KMS-11 (cell line): ENCODE results near the gene CRABP1.

Experiments used
- H2AFZ ChIP-seq: fragments of 200-600 bp; sonication (generic); 2 replicates; pipeline ENCODE4 v1.6.1; 2016; ENCODE audit warnings: antibody characterized with exemption, mixed run types, low read depth
- H3K27ac ChIP-seq: fragments of 200-600 bp; sonication (generic); 2 replicates; pipeline ENCODE4 v1.6.1; 2016; ENCODE audit warnings: mild to moderate bottlenecking, mixed run types
- H3K27me3 ChIP-seq: fragments of 200-600 bp; sonication (generic); 2 replicates; pipeline ENCODE4 v1.6.1; 2017; ENCODE audit warnings: mild to moderate bottlenecking, low read depth, mixed run types, moderate library complexity; ENCODE audit not compliant: insufficient read depth
- H3K36me3 ChIP-seq: fragments of 200-600 bp; sonication (generic); 2 replicates; pipeline ENCODE4 v1.6.1; 2017; ENCODE audit warnings: mild to moderate bottlenecking, mixed run types; ENCODE audit not compliant: insufficient read depth
- H3K4me1 ChIP-seq: fragments of 200-600 bp; sonication (generic); 2 replicates; pipeline ENCODE4 v1.6.1; 2016; ENCODE audit warnings: mild to moderate bottlenecking, low read depth, mixed run types; ENCODE audit not compliant: poor library complexity, severe bottlenecking
- H3K4me2 ChIP-seq: fragments of 200-600 bp; sonication (generic); 2 replicates; pipeline ENCODE4 v1.7.0; 2016; ENCODE audit warnings: mild to moderate bottlenecking, mixed run types
- H3K4me3 ChIP-seq: fragments of 200-600 bp; sonication (generic); IDR thresholded peaks from 2 replicates; pipeline ENCODE4 v1.6.1; 2017; ENCODE audit warnings: low read depth, low read length, mixed read lengths; ENCODE audit not compliant: insufficient read depth
- H3K79me2 ChIP-seq: fragments of 200-600 bp; sonication (generic); 2 replicates; pipeline ENCODE4 v1.6.1; 2016; ENCODE audit warnings: low read depth, mixed run types; ENCODE audit not compliant: insufficient read depth
- H3K9ac ChIP-seq: fragments of 200-600 bp; sonication (generic); 2 replicates; pipeline ENCODE4 v1.6.1; 2016; ENCODE audit warnings: mild to moderate bottlenecking, mixed run types
- H4K20me1 ChIP-seq: fragments of 200-600 bp; sonication (generic); 2 replicates; pipeline ENCODE4 v1.6.1; 2016; ENCODE audit warnings: mild to moderate bottlenecking, mixed run types; ENCODE audit not compliant: insufficient read depth
- TF ChIP-seq, protein P1 (sequence below): fragments of 200-600 bp; sonication (generic); conservative IDR thresholded peaks from 2 replicates; pipeline ENCODE4 v1.6.1; 2017; ENCODE audit warnings: low read depth, mild to moderate bottlenecking, antibody characterized with exemption, low read length, moderate library complexity, mixed read lengths

The CRABP1 gene

DNA sequence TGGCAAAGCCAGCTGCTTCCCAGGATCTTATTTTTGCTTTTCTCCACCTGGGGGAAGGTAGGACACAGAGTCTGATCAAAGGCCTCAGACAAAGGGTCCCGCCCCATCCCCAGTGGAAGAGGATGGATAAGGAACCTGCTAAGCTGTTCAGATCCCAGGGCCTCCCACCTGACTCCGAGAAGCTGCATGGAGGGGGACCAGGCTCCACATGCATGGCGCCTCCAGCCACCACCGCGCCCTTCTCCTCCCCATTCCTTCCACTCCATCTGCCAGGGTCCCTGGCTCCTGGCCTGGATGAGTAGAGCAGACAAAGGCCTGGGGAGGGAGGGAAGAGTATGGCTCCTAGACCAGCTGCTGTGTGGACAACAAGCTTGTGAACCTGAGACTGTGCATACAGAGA lies 20.0 kb upstream of the CRABP1 start:
- no peak overlapping the region for H2AFZ ChIP-seq
- H3K79me2 ChIP-seq: no peaks in the 10 kb centered on the region
- H3K27me3 ChIP-seq: no peaks in the 10 kb centered on the region

DNA sequence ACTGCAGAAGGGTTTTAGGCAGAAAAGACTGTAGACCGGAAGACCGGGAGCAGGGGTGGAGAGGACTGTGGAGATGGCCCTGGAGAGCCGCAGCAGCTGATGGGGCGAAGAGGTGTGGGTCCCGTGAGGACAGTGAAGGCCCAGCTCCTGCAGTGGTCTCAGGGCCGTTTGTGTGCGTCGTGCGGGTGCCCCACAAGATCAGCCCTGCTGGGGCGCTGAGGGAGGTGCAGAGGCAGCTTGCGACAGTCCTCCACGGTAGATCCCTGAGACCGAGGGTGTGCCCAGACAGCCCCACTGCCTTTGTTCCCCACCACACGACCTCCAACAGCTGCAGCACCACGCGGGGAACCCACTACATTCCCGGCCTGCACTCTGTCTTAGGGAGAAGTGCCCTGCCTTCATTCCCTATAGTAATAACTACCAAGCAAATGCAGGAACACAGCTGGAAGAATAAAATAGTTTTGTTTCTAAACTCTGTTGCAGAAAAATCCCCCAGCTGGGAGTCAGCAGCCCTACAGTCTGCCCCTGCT lies 19.0 kb upstream of the CRABP1 start:
- Histone ChIP-seq H3K9ac (no peak overlapping the region), H3K27ac (no peak overlapping the region), H4K20me1 (no peaks in the 10 kb centered on the region), H3K36me3 (no peaks in the 10 kb centered on the region), H3K27me3 (no peaks in the 10 kb centered on the region), H3K4me3 (no peak overlapping the region), H3K4me2 (no peak overlapping the region), H2AFZ (no peak overlapping the region), H3K4me1 (no peaks in the 10 kb centered on the region), H3K79me2 (no peaks in the 10 kb centered on the region)
- TF ChIP-seq, protein P1, sequence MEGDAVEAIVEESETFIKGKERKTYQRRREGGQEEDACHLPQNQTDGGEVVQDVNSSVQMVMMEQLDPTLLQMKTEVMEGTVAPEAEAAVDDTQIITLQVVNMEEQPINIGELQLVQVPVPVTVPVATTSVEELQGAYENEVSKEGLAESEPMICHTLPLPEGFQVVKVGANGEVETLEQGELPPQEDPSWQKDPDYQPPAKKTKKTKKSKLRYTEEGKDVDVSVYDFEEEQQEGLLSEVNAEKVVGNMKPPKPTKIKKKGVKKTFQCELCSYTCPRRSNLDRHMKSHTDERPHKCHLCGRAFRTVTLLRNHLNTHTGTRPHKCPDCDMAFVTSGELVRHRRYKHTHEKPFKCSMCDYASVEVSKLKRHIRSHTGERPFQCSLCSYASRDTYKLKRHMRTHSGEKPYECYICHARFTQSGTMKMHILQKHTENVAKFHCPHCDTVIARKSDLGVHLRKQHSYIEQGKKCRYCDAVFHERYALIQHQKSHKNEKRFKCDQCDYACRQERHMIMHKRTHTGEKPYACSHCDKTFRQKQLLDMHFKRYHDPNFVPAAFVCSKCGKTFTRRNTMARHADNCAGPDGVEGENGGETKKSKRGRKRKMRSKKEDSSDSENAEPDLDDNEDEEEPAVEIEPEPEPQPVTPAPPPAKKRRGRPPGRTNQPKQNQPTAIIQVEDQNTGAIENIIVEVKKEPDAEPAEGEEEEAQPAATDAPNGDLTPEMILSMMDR: no peak

More for the DNA sequence above, 20.0 kb upstream of the CRABP1 start:
- H3K9ac ChIP-seq: no peak overlapping the region
- H3K36me3 ChIP-seq: no peaks in the 10 kb centered on the region
- no peaks in the 10 kb centered on the region for H3K4me1 ChIP-seq
- H3K27ac ChIP-seq: no peak overlapping the region
- no peaks in the 10 kb centered on the region for H4K20me1 ChIP-seq
- TF ChIP-seq, protein P1: no peak
- H3K4me2 ChIP-seq: no peak overlapping the region
- H3K4me3 ChIP-seq: no peak overlapping the region

DNA sequence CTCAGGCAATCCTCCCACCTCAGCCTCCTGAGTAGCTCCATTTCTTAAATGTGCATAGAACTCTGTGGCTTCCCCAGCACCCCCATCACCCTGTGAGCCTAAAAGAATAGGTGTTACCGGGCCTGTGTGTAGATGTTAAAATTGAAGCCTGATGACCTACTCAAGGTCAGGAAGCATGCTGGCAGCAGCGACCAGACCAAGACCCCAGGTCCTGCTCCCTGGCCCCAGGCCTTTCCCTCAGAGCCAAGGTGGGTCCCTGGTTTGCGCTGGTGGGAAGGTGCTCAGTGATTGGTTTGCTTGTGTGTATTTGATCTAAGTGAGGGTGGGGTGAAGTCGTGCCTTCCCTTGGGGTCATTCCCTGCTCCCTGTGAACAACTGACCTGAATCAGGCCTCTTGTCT lies 18.4 kb upstream of the CRABP1 start:
- TF ChIP-seq, protein P1: no peak
- Histone ChIP-seq H2AFZ (no peak overlapping the region), H3K4me1 (no peaks in the 10 kb centered on the region), H3K4me3 (no peak overlapping the region), H3K4me2 (no peak overlapping the region), H3K27me3 (no peaks in the 10 kb centered on the region), H3K36me3 (no peaks in the 10 kb centered on the region), H3K79me2 (no peaks in the 10 kb centered on the region), H3K27ac (no peak overlapping the region), H3K9ac (no peak overlapping the region), H4K20me1 (no peaks in the 10 kb centered on the region)

DNA sequence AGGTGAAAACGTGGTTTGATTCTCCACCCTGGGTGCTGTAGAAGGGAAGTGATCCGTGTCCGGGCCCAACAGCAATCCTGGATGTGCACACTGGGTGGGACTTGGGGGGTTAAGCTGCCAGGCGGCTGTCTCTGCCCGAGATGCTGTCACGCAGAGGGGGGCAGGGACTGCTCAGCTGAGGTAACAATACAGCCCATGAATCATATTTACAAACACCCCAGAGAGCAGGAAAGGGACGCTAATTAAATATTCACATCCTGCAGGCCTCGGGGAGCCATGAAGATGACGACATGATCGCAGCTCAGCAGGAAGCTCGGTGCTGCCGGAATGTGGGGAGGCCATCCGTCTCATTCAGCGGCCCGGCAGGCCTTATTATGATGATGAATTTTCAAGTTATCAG lies 17.9 kb upstream of the CRABP1 start:
- Histone ChIP-seq H2AFZ (no peak overlapping the region), H3K4me1 (no peaks in the 10 kb centered on the region), H3K9ac (no peak overlapping the region), H3K27me3 (no peaks in the 10 kb centered on the region), H3K79me2 (no peaks in the 10 kb centered on the region), H3K36me3 (no peaks in the 10 kb centered on the region), H4K20me1 (no peaks in the 10 kb centered on the region), H3K4me3 (no peak overlapping the region), H3K27ac (no peak overlapping the region), H3K4me2 (no peak overlapping the region)
- TF ChIP-seq, protein P1: no peak
